Measurements from ENCODE around the gene DHRSX.
"Not testable (repeated sequence)": the region's sequence is repeated elsewhere in the genome, so short reads cannot be mapped to it uniquely, and the experiment has no call there.

The DHRSX gene

DNA sequence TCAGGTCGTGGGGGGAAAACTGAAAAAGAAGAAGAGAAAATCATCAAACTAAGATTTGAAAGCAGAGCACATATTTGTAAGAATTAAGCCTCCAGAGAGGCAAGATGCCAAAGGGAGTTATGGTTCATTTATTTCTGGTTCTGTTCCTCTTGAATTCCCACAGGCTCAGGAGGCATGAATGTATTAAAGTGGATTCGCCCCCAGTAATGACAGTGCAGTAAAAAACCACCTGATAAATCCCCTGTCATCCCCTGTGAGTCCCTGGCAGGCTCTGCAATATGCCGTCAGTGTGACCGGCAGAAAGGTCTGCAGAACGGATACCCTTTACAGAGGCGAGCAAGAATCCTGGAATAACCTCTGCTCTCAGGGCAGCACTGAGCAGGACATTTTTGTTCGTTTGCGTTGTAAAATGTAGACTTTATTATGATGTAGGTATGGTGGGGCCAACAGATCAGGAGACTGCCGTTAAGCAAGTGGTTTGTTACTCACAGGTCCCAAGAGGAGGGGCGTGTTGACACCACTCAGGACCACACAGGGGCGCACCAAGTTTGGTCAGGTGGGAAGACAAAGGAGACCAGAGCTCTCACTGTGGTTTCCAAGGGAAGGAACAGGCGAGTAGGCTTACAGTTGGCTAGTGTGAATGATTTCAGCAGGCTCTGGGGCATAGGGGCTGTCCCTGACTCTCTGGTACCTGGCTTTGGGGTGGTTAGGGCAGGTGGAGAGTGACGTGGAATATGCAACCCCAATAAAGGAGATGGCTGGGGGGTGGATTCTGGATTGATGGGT, 75.3 kb downstream of the DHRSX start:
- no peak for DNase-seq (ENCODE audit: low spot score)

- DNase-seq (ENCODE audit: low spot score): no peak
Measured at GRCh38 chrX:2424317-2424716, 76.5 kb downstream of the DHRSX start.

- DNase-seq (ENCODE audit: low spot score): no peak
Measured at GRCh38 chrX:2423899-2424298, 76.9 kb downstream of the DHRSX start.

GRCh38 chrX:2423282-2423681, 77.5 kb downstream of the DHRSX start:
- DNase-seq (ENCODE audit: low spot score): no peak

DNA sequence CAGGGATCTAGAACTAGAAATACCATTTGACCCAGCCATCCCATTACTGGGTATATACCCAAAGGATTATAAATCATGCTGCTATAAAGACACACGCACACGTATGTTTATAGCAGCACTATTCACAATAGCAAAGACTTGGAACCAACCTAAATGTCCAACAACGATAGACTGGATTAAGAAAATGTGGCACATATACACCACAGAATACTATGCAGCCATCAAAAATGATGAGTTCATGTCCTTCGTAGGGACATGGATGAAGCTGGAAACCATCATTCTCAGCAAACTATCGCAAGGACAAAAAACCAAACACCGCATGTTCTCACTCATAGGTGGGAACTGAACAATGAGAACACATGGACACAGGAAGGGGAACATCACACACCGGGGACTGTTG, 81.4 kb downstream of the DHRSX start:
- not testable (repeated sequence) for DNase-seq (ENCODE audit: low spot score)

- no peak for DNase-seq (ENCODE audit: low spot score)
Measured at GRCh38 chrX:2418000-2418399, 82.8 kb downstream of the DHRSX start.

GRCh38 chrX:2416851-2417604, 83.7 kb downstream of the DHRSX start:
- no peak for DNase-seq (ENCODE audit: low spot score)

DNA sequence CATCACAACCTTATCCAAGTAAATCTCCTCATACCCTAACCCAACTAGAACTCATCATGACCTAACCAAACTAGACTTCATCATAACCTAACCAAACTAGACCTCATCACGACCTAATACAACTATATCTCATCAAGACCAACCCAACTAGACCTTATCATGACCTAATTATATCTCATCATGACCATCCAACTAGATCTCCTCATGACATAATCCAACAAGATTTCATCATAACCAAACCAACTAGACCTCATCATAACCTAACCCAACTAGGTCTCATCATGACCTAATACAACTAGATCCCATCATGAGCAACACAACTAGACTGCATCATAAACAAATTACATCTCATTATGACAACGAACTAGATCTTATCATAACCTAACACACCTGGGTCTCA, 86.4 kb downstream of the DHRSX start:
- no peak for DNase-seq (ENCODE audit: low spot score)

DNA sequence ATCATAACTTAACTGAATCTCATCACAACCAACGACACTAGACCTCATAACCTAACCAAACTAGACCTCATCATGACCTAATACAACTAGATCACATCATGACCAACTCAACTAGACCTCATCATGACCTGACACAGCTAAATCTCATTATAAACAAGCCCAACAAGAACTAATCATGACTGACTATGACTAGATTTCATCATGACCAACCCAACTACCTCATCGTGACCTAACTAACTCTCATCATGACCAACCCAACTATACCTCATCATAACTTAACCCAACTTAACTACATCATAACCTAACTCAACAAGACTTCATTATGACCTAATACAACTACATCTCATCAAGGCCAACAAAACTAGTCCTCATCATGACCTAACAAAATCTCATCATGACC, 86.8 kb downstream of the DHRSX start:
- no peak for DNase-seq (ENCODE audit: low spot score)

GRCh38 chrX:2412131-2412530, 88.6 kb downstream of the DHRSX start:
- no peak for DNase-seq (ENCODE audit: low spot score)

DNA sequence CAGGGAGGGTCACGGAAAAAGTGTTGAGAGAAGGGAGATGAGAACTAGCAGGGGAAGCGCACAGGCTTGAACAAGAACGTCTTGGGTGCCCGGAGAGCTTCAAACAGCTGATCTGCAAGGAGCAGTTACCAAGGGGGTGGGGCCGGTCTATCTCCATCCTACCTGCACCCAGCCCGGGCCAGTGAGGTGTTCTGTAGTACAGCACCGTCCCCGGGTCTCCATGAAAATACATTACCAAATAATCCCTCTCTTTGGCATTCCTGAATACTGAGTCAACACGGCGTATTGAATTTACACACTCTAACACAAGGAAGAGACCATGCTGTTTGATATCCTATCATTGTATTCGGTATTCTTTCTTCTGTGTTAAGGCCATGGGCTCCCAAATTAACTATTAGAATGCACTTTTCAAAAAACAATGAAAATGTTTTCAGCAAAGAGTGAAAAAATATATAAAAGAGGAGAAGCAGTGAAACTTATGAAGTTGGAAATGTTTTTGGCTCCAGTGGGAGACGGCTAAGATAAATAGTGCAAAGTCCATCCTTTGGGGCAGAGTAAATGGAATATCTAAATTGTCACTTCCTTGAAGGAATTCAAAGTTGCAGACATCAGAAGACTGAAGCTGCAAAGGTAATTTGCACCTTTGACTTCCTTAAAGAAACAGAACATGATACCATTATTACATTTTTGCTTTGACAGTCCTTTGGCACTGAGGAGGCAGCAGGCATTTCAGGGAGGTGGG, 90.3 kb downstream of the DHRSX start:
- DNase-seq (ENCODE audit: low spot score): no peak

DNA sequence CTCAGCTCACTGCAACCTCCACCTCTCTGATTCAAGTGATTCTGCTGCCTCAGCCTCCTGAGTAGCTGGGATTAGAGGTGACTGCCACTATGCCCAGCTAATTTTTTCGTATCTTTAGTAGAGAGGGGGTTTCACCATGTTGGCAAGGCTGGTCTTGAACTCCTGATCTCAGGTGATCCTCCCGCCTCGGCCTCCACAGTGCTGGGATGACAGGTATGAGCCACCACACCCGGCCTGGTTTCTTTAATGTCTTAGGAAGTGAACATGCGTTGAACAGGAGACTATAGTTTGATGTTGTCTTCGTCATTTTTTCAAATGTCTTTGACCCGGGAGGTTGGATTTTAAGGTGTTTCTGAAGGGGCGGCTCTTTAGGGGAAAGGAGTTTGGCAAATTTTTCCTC, 91.0 kb downstream of the DHRSX start:
- DNase-seq (ENCODE audit: low spot score): no peak

GRCh38 chrX:2408856-2409255, 91.9 kb downstream of the DHRSX start:
- no peak for DNase-seq (ENCODE audit: low spot score)

- DNase-seq (ENCODE audit: low spot score): no peak
Measured at GRCh38 chrX:2406891-2407518, 93.8 kb downstream of the DHRSX start.

DNA sequence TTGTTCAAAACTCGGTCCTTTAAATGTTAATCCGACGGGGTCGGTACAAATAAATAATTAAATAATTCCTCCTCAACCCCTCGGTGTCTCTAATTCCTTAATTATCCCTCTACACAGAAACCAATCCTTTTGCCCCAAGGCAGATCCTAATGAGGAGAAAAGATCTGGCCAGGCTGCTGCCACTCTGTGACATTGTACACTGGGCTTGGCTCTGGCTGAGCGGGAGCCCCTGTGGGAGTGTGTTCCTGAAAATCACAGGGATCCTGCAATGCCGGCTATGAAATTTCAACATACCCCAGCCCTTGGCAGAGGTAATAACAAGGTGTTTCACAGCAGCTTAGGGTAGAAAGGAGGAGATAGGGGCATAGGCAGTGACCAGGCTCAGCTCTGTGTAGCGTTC, 96.0 kb downstream of the DHRSX start:
- DNase-seq (ENCODE audit: low spot score): no peak

DNA sequence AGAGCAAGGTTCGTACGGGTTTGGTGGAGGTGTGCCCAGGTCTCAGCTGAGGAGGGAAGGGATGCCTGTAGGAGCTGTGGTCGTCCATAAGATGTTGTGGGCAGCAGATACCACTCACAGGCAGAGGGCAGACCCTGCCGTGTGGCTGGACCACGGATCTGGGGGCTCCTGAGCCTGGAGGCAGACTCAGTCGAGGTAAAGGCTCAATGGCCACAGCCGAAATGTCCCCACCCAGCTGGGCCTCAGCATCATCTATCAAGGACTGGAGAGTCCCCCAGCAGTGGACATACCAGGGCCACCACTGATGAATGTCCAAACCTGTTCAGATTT, 98.5 kb downstream of the DHRSX start:
- DNase-seq (ENCODE audit: low spot score): no peak

GRCh38 chrX:2401590-2402360, 99.0 kb downstream of the DHRSX start:
- peak; percentile 50 for DNase-seq (ENCODE audit: low spot score)

DNA sequence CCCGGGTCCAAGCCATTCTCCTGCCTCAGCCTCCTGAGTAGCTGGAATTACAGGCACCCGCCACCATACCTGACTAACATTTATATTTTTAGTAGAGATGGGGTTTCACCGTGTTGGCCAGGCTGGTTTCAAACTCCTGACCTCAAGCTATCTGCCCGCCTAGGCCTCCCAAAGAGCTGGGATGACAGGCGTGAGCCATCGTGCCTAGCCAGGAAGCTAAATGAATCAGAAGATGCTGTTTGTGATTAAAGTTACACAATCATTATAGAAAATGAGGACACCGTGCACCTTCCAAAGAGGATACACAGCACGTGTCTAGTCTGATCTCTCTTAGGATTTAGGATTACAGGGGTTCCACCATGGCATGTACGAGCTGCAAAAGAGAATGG, 99.6 kb downstream of the DHRSX start:
- DNase-seq (ENCODE audit: low spot score): peak; percentile 37

DNA sequence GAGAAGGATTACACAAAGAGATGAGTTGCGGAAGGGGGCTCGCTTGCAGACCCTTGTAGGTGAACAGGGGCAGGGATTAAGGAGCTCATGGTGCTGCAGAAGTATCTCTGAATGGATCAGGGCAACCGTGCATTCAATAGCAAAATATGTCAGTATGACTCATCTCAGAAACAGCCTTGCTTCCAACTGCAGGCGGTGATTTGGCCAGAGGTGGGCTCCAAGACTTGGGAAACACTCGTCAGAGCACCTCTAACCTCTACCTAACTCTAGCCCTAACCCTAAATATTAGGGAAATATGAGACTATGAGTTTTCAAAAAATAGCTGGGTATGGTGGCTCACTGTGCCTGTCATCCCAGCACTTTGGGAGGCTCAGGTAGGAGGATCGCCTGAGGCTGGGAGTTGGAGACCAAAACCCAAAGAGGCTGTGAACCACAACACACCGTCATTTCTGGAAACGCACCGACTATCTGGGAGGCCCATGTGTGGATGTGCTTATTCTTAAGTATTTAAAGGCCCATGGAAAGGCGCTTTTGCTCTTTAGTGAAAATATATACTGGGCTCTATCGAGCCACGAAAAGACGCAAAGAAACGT, 102.6 kb downstream of the DHRSX start:
- DNase-seq (ENCODE audit: low spot score): peak; percentile 79

- no peak for DNase-seq (ENCODE audit: low spot score)
Measured at GRCh38 chrX:2397229-2398063, 103.3 kb downstream of the DHRSX start.

All from AG20443 (cell line).